IMR-90 (cell line): ENCODE measurements around the gene NUB1. TPM values are rescaled to one million over a fixed set of nuclear protein-coding genes. Genes with fewer than 3 reads are reported as not detected.
A peak's percentile ranks its signal among the peaks of the same experiment; 100 is the strongest.

Experiments
- ATAC-seq: fragments of 200-7000 bp; cut with Tn5 transposase; 2 replicates; pipeline ENCODE4 v1.9.1; 2020; ENCODE audit warnings: low read depth, mild to moderate bottlenecking, moderate library complexity
- BruUV-seq: library from RNA; stranded (reverse); fragments of 400-500 nt; replicated peaks from 2 replicates; lab custom pipeline; 2021; lab: Mats Ljungman, UMichigan
- CTCF ChIA-PET: fragments of 300-600 bp; formaldehyde crosslinking; extraction: SDS; loops from one replicate; lab custom pipeline; 2021; ENCODE audit warnings: antibody characterized with exemption; lab: Yijun Ruan, JAX
- POLR2A ChIA-PET: fragments of 300-600 bp; sonication (Branson Sonifier 250); formaldehyde crosslinking; loops from one replicate; lab custom pipeline; 2022; ENCODE audit warnings: antibody characterized with exemption; ENCODE audit not compliant: unreplicated experiment; lab: Charles Lee
- DNase-seq: peaks from one replicate; pipeline ENCODE4 v3.0.0; 2013
- H2AFZ ChIP-seq: replicated peaks from 2 replicates; pipeline ENCODE3; 2013; ENCODE audit warnings: low read length, mild to moderate bottlenecking; ENCODE audit not compliant: poor library complexity
- H2AK5ac ChIP-seq: 2 replicates; pipeline ENCODE4 v1.6.1; 2013; ENCODE audit warnings: low read depth, low read length, inconsistent platforms
- H2AK9ac ChIP-seq: replicated peaks from 2 replicates; pipeline ENCODE3; 2013; ENCODE audit warnings: mild to moderate bottlenecking, low read depth, low read length, moderate library complexity; ENCODE audit not compliant: poor library complexity
- H2BK120ac ChIP-seq: 2 replicates; pipeline ENCODE4 v1.6.1; 2013; ENCODE audit warnings: low read depth, low read length, inconsistent platforms
- H2BK15ac ChIP-seq: 3 replicates; pipeline ENCODE4 v1.6.1; 2013; ENCODE audit warnings: low read depth, low read length, inconsistent platforms
- H2BK20ac ChIP-seq: 2 replicates; pipeline ENCODE4 v1.6.1; 2013; ENCODE audit warnings: low read depth, mild to moderate bottlenecking, inconsistent platforms, low read length, moderate library complexity
- H2BK5ac ChIP-seq: 2 replicates; pipeline ENCODE4 v1.6.1; 2013; ENCODE audit warnings: mild to moderate bottlenecking, low read depth, low read length, inconsistent platforms; ENCODE audit not compliant: poor library complexity, severe bottlenecking
- H3K14ac ChIP-seq: replicated peaks from 2 replicates; pipeline ENCODE4 v1.6.1; 2013; ENCODE audit warnings: low read depth, low read length, inconsistent platforms
- H3K18ac ChIP-seq: 2 replicates; pipeline ENCODE4 v1.6.1; 2013; ENCODE audit warnings: low read depth, low read length, control low read depth
- H3K23ac ChIP-seq: 2 replicates; pipeline ENCODE4 v1.6.1; 2013; ENCODE audit warnings: low read depth, low read length, inconsistent platforms
- H3K27ac ChIP-seq: 2 replicates; pipeline ENCODE4 v1.5.1; 2013; ENCODE audit warnings: mild to moderate bottlenecking, control low read depth, low read length; ENCODE audit not compliant: insufficient read depth
- H3K27me3 ChIP-seq: 2 replicates; pipeline ENCODE4 v1.6.1; 2013; ENCODE audit warnings: low read length; ENCODE audit not compliant: control insufficient read depth, insufficient read depth
- H3K36me3 ChIP-seq: 2 replicates; pipeline ENCODE4 v1.6.1; 2013; ENCODE audit warnings: low read length, mixed read lengths; ENCODE audit not compliant: control insufficient read depth, insufficient read depth
- H3K4ac ChIP-seq: 2 replicates; pipeline ENCODE4 v1.6.1; 2013; ENCODE audit warnings: low read depth, low read length, inconsistent platforms
- H3K4me1 ChIP-seq: 2 replicates; pipeline ENCODE4 v1.6.1; 2013; ENCODE audit warnings: low read length, mixed read lengths; ENCODE audit not compliant: control insufficient read depth, insufficient read depth
- H3K4me2 ChIP-seq: 2 replicates; pipeline ENCODE4 v1.6.1; 2013; ENCODE audit warnings: low read depth, mild to moderate bottlenecking, control low read depth, low read length, moderate library complexity
- H3K4me3 ChIP-seq: 2 replicates; pipeline ENCODE4 v1.5.1; 2013; ENCODE audit warnings: low read depth, mild to moderate bottlenecking, control low read depth, low read length, moderate library complexity; ENCODE audit not compliant: insufficient read depth
- H3K56ac ChIP-seq: 2 replicates; pipeline ENCODE4 v1.6.1; 2013; ENCODE audit warnings: low read length, inconsistent platforms; ENCODE audit not compliant: insufficient read depth; ENCODE audit errors: extremely low read depth
- H3K79me1 ChIP-seq, 2 experiments: 2 replicates each; pipeline ENCODE4 v1.6.1; 2013; ENCODE audit warnings: low read length in 2 of 2, inconsistent platforms in 1 of 2, low read depth in 1 of 2
- H3K9ac ChIP-seq: 2 replicates; pipeline ENCODE4 v1.6.1; 2013; ENCODE audit warnings: low read depth, low read length, control low read depth
- H3K9me1 ChIP-seq: 2 replicates; pipeline ENCODE4 v1.6.1; 2013; ENCODE audit warnings: low read length, inconsistent platforms; ENCODE audit not compliant: insufficient read depth
- H3K9me3 ChIP-seq: 2 replicates; pipeline ENCODE4 v1.6.1; 2013; ENCODE audit warnings: low read length; ENCODE audit not compliant: control insufficient read depth, insufficient read depth
- H4K20me1 ChIP-seq: 2 replicates; pipeline ENCODE4 v1.6.1; 2013; ENCODE audit warnings: low read length, inconsistent platforms; ENCODE audit not compliant: insufficient read depth
- H4K5ac ChIP-seq: 2 replicates; pipeline ENCODE4 v1.6.1; 2013; ENCODE audit warnings: mild to moderate bottlenecking, low read depth, low read length, control low read depth
- H4K8ac ChIP-seq, 2 experiments: 2 replicates each; pipeline ENCODE4 v1.6.1; 2013; ENCODE audit warnings: low read depth in 2 of 2, low read length in 2 of 2, control low read depth in 1 of 2, inconsistent platforms in 1 of 2
- H4K91ac ChIP-seq: 2 replicates; pipeline ENCODE4 v1.6.1; 2013; ENCODE audit warnings: low read depth, low read length, inconsistent platforms; ENCODE audit not compliant: insufficient read depth
- BHLHE40 ChIP-seq: fragments of 150-350 bp; IDR thresholded peaks from 2 replicates; pipeline ENCODE4 v1.6.1; 2016; ENCODE audit warnings: mild to moderate bottlenecking, low read depth, low read length
- CEBPB ChIP-seq: IDR thresholded peaks from 2 replicates; pipeline ENCODE4 v1.6.1; 2012; ENCODE audit warnings: low read depth, low read length, improper control_type of control experiment
- CHD1 ChIP-seq: IDR thresholded peaks from 2 replicates; pipeline ENCODE4 v1.6.1; 2012; ENCODE audit warnings: low read depth, low read length, improper control_type of control experiment
- CTCF ChIP-seq: conservative IDR thresholded peaks from 2 replicates; pipeline ENCODE4 v1.5.1; 2012; ENCODE audit warnings: mild to moderate bottlenecking, low read depth, low read length, improper control_type of control experiment
- FOS ChIP-seq: fragments of 150-350 bp; IDR thresholded peaks from 2 replicates; pipeline ENCODE4 v1.6.1; 2016; ENCODE audit warnings: low read depth, low read length
- MAFK ChIP-seq: IDR thresholded peaks from 2 replicates; pipeline ENCODE4 v1.6.1; 2012; ENCODE audit warnings: low read depth, low read length, improper control_type of control experiment
- MAZ ChIP-seq: IDR thresholded peaks from 2 replicates; pipeline ENCODE4 v1.6.1; 2012; ENCODE audit warnings: low read depth, mild to moderate bottlenecking, low read length, improper control_type of control experiment, moderate library complexity, borderline replicate concordance
- MXI1 ChIP-seq: IDR thresholded peaks from 2 replicates; pipeline ENCODE4 v1.6.1; 2012; ENCODE audit warnings: low read depth, mild to moderate bottlenecking, low read length, moderate library complexity, borderline replicate concordance
- NFE2L2 ChIP-seq: fragments of 150-350 bp; IDR thresholded peaks from 2 replicates; pipeline ENCODE4 v1.6.1; 2016; ENCODE audit warnings: low read depth, mild to moderate bottlenecking, low read length
- POLR2A ChIP-seq: IDR thresholded peaks from 2 replicates; pipeline ENCODE4 v1.6.1; 2012; ENCODE audit warnings: mild to moderate bottlenecking, low read depth, low read length
- RAD21 ChIP-seq: IDR thresholded peaks from 2 replicates; pipeline ENCODE4 v1.6.1; 2012; ENCODE audit warnings: low read length, improper control_type of control experiment
- RCOR1 ChIP-seq: IDR thresholded peaks from 2 replicates; pipeline ENCODE4 v1.6.1; 2012; ENCODE audit warnings: mild to moderate bottlenecking, low read length, improper control_type of control experiment; ENCODE audit not compliant: insufficient replicate concordance
- RFX5 ChIP-seq: IDR thresholded peaks from 2 replicates; pipeline ENCODE4 v1.8.0; 2012; ENCODE audit warnings: low read depth, mild to moderate bottlenecking, low read length, moderate library complexity
- SMC3 ChIP-seq: fragments of 150-350 bp; IDR thresholded peaks from 2 replicates; pipeline ENCODE4 v1.6.1; 2016; ENCODE audit warnings: low read depth, mild to moderate bottlenecking, antibody characterized with exemption, low read length, moderate library complexity
- WGBS, 2 experiments: methylation state at CpG; one replicate each; pipeline versions ENCODE4 v1.1.5 to v1.1.7; 2013; ENCODE audit warnings: missing lambda C conversion rate in 2 of 2; ENCODE audit not compliant: insufficient read length in 1 of 2; ENCODE audit errors: extremely low coverage in 2 of 2; 5-methylcytosine and 5-hydroxymethylcytosine counted together
- dilution Hi-C: fragments of 300-500 bp; cut with HindIII; formaldehyde crosslinking; loops from one replicate; pipeline ENCODE4 v1.14.3; 2018; ENCODE audit warnings: low sequenced_read_pairs; ENCODE audit not compliant: unreplicated experiment
- in situ Hi-C: fragments of 300-500 bp; cut with MboI; formaldehyde crosslinking; loops from 3 replicates; pipeline ENCODE4 v1.14.3; 2019; ENCODE audit warnings: low sequenced_read_pairs, inconsistent platforms, mixed read lengths
- intact Hi-C: fragments of 100-400 bp; cut with micrococcal nuclease; formaldehyde crosslinking; loops from 2 replicates; pipeline ENCODE4 v1.10.0; 2022
- polyA plus RNA-seq, 3 experiments: library from polyadenylated mRNA; depleted of rRNA; stranded (reverse); fragments of >200 nt; gene quantifications; 2 replicates each; pipeline ENCODE4 v1.2.3, GENCODE V29; 2012; ENCODE audit warnings: low replicate concordance in 1 of 3
- total RNA-seq: library from RNA; depleted of rRNA; stranded (reverse); fragments of >200 nt; gene quantifications from 2 replicates; pipeline ENCODE4 v1.2.3, GENCODE V29; 2012
- TF ChIP-seq, protein P1 (sequence below): fragments of 150-350 bp; IDR thresholded peaks from 2 replicates; pipeline ENCODE4 v1.6.1; 2017; ENCODE audit warnings: mild to moderate bottlenecking, antibody characterized with exemption, low read length, low read depth

The NUB1 gene
- total and polyA plus RNA-seq, 2 of the 4 experiments (the other 2 are of a cell fraction), result 20.1 to 29.7 TPM

- TF ChIP-seq NFE2L2 (no peak), FOS (no peak), CTCF (no peak), BHLHE40 (peak; percentile 6; the same call in 1 of the 2 replicates), RFX5 (no peak), MAFK (no peak), POLR2A (no peak), CEBPB (no peak), SMC3 (no peak), MAZ (peak; percentile 24; the same call in 1 of the 2 replicates), RAD21 (no peak), MXI1 (no peak), CHD1 (no peak), RCOR1 (no peak)
- TF ChIP-seq, protein P1, sequence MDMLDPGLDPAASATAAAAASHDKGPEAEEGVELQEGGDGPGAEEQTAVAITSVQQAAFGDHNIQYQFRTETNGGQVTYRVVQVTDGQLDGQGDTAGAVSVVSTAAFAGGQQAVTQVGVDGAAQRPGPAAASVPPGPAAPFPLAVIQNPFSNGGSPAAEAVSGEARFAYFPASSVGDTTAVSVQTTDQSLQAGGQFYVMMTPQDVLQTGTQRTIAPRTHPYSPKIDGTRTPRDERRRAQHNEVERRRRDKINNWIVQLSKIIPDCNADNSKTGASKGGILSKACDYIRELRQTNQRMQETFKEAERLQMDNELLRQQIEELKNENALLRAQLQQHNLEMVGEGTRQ, result no peak
- no peak overlapping the region; the same call in 1 of the 2 replicates for H3K18ac ChIP-seq
- 0% methylated on average over 2 of the region's 4 CpGs; no CpG with 5 or more reads in 1 of the 2 experiments for WGBS, 2 experiments
- no peaks in the 10 kb centered on the region for H3K79me1 ChIP-seq
- H4K91ac ChIP-seq, result no peak overlapping the region
- H4K20me1 ChIP-seq, result peaks cover 3% of the 10 kb centered on the region; the same call in 1 of the 2 replicates
- H3K36me3 ChIP-seq, result no peaks in the 10 kb centered on the region
- peak overlapping the region in 1 of 2 experiments; percentile 20; a peak in 1 of 4 replicates for H4K8ac ChIP-seq
- POLR2A ChIA-PET, result interaction anchor here (0.7 kb wide), 1 partner anchor 33 kb away, joined by 3 read pairs; no protein-coding TSS in a partner anchor
- in situ Hi-C loops (loop anchor here (10.0 kb wide), 1 partner anchor 185 kb away; no protein-coding TSS in a partner anchor), intact Hi-C loops (no loop called here), dilution Hi-C loops (no loop called here)
- BruUV-seq, result no TSS peak
- H3K56ac ChIP-seq, result no peak overlapping the region
- H2BK20ac ChIP-seq, result no peak overlapping the region
- ATAC-seq, result peak; percentile 63
- no peak overlapping the region for H2BK15ac ChIP-seq
- H3K9ac ChIP-seq, result no peak overlapping the region
- H2BK5ac ChIP-seq, result no peak overlapping the region
- peaks cover 10% of the 10 kb centered on the region for H3K9me1 ChIP-seq
- H2BK120ac ChIP-seq, result no peak overlapping the region
- H2AFZ ChIP-seq, result peak overlapping the region; percentile 59
- no peak overlapping the region for H3K14ac ChIP-seq
- CTCF ChIA-PET, result interaction anchor here (0.7 to 0.9 kb wide), 2 partner anchors 17 to 41 kb away, joined by 4 read pairs; no protein-coding TSS in a partner anchor
- no peak overlapping the region for H2AK9ac ChIP-seq
- peak; percentile 80 for DNase-seq
- H3K4me2 ChIP-seq, result no peak overlapping the region; the same call in 1 of the 2 replicates
- H3K23ac ChIP-seq, result no peak overlapping the region
- peaks cover 14% of the 10 kb centered on the region; the same call in 1 of the 2 replicates for H3K4me1 ChIP-seq
- H3K27ac ChIP-seq, result no peak overlapping the region
- no peak overlapping the region for H3K4me3 ChIP-seq
- peak overlapping the region; percentile 43 for H3K4ac ChIP-seq
- H3K27me3 ChIP-seq, result no peaks in the 10 kb centered on the region; the same call in 1 of the 2 replicates
- H4K5ac ChIP-seq, result no peak overlapping the region
- no peak overlapping the region for H2AK5ac ChIP-seq
- H3K9me3 ChIP-seq, result peaks cover 6% of the 10 kb centered on the region
Measured at GRCh38 chr7:151309311-151309710, 32.3 kb upstream of the NUB1 start.
